HG03280 (cell line): ENCODE measurements around the gene ITPR1.

ENCODE experiments used
- ATAC-seq: cut with Tn5 transposase; IDR thresholded peaks from one replicate; pipeline ENCODE4 v1.9.1; 2021; ENCODE audit warnings: mild to moderate bottlenecking, moderate library complexity; ENCODE audit not compliant: unreplicated experiment

ITPR1 gene

DNA sequence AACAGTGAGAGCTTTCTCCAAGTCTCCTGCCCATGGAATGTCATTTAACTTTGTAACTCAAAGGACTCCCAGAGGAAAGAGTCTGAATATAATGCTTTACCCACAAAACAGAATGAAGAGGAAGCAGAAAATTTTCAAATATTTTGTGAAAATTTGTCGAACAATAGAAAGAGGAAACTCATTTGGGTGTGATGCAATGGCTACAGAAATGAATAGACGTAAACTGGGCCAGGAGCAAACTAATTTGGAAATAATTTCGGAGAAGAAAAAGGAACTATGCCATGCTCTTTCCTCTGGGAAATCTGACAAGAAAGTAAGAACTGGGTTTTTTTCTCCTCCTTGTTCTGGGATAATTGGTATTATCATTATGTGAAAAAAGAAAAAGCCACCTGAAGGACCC, 14.9 kb upstream of the ITPR1 start:
- no peak for ATAC-seq

DNA sequence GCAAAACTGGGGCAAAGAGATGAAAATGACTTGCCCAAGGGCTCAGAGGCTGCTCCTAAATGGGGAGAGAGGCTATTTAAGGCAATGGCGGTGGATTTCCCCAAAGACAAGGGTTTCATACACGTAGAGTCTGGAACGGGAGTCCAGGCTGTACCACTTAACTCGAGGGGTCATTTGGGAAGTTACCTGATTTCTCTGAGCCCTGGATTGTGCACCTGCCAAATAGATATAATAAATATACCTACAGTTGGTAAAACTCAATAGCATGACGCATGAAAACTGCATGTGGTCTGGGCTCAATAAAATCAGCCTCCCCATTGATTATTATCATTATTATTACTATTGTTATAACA, 1.3 kb upstream of the ITPR1 start:
- no peak for ATAC-seq

DNA sequence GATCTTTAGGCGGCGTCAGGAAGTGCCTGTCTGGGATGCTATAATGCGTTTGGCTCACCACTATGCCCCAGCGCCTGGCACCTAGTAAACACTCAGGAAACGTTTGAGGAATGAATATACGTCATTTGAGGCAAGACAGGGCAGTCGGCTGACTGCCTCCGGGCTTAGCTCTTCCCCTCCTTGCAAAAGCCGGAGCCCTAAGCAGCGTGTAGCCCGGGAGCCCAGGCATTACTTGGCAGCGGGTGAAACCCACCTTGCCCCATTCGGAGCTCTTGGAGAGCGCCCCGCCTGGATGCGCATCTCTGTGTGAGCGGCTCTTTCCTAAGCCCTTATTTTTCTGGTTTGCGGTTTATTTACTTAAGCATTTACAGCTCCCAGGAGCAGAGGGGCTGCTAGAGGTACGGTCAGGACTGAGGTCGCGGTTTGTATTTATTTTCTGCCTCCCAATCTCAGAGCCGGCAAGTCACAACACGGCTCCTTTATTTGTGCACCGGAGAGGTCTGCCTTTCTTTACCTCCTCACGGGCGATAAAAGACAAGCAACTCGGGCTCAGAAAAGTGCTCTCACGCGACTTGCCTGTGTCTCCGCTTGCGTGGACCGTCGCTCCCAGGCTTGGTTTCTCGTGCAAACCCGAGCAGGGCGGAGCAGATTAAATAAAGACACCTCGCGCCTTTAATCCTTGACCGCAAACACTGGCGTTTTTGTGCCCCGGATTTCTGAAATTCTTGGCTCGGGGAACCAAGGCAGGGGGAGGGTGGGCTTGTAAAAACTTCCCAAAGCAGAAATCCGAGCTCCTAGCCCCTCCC, 737 bp upstream of the ITPR1 start:
- no peak for ATAC-seq

DNA sequence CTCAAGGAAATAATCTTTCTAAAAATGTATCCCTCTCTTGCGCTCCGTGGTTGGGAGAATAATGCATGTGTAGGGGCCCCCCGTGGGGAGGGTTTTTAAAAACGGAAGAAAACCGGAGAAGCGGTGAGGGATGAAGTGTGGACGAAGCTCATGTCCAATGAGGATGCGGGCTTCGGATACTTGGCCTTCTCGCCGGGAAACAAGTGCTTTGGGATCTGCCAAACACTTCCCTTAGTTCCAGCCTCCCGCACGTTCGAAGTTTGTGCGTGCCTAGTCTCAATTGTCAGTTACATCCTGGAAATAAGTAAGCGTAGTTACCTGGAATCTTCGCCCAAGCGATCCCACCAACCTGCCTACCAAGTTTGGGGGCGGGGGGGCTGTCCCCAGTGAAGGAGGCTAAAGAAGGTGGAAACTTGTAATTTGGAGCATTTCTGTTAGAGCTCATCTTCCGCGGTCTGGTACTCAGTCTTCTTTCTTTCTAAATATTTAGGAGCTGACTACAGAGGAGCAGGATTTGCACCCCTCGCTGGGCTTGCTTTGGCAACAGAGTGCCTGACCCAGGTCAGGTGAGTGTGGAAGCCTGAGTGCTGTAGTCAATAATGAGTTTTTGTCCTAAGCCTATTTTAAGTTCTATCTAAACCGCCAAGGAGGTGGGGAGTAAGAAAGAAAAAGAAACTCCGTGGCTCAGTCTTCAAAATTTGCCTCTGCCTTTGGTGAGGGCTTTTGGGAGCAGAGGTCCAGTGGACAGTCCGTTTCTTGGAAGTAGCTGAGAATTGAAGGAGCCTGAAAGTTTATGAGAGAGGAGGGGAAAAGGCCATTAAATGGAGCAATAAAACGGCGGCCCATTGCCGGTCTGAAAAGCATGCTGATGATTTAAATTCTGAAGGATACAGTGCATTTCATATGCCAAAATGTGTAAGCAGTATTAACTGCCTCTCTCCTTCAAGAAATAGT, 1.1 kb downstream of the ITPR1 start:
- no peak for ATAC-seq

DNA sequence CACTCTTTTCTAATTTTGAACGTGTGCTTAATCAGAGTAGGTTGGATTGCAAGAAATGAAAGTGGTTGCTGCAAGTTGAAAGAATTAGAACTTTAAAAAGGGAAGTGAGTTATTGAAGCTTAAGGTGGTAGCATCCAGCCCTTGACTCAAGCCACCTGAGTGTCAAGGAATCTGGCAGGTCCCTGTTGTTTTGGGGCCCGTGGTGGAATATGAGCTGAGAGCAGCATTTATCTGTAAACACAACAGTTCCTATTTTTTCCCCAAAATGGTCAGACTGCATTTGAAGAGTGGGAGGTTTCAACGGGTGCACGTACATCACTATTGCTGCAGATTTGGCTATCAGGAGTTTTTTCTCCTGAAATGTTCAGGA, 1.7 kb downstream of the ITPR1 start:
- no peak for ATAC-seq

DNA sequence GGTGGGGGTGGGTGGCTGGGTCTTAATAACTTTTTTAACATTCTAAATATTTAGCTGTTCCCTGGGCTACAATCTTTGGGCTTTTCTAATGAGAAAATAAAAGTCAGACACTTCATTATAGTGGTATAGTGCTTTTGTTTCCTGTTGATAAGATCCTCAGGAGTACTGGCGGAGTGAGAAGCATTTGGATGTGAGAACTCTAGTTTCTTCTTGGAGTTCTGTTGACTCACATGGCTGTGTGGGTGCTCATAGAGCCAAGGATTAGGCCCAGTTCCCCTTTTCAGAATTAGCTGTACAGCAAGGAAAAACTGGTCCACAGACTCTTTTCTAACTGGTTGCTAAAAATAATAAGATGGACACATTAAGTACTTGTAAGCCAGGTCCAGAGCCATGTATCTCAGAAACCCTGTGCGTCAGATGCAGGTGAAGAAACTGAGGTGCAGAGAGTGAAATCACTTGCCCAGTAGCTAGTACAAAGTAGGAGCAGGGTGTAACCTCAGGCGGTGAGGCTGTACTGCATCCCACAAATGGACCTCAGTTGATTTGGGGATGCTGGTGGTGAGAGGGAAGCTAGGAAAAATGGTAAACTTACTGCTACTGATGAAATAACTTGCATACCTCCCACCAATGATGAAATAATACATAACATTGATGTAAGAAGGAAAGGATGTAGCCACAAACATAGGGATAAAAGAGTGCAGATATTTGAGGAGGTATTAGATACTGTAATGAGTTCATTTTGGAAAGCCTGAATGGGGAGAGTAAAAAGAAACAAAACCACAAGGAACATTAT, 2.3 kb downstream of the ITPR1 start:
- ATAC-seq, result no peak

DNA sequence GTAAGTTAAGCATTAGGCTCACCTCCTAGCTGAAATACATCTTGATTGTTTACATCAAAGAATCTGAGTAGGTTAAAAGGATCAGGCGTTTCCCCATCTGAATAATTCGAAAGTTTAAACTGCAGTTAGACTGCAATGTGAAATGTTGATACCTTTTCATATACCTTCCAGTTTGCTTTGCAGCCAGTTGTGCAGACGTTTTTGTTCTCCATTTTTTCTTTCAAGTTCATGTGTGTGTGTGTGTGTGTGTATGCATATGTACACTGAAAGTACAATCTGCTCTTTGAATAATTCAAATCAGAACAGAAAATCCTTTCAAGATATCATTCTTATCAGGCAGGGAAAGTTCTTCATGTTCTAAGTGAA, 2.9 kb downstream of the ITPR1 start:
- ATAC-seq, result no peak

DNA sequence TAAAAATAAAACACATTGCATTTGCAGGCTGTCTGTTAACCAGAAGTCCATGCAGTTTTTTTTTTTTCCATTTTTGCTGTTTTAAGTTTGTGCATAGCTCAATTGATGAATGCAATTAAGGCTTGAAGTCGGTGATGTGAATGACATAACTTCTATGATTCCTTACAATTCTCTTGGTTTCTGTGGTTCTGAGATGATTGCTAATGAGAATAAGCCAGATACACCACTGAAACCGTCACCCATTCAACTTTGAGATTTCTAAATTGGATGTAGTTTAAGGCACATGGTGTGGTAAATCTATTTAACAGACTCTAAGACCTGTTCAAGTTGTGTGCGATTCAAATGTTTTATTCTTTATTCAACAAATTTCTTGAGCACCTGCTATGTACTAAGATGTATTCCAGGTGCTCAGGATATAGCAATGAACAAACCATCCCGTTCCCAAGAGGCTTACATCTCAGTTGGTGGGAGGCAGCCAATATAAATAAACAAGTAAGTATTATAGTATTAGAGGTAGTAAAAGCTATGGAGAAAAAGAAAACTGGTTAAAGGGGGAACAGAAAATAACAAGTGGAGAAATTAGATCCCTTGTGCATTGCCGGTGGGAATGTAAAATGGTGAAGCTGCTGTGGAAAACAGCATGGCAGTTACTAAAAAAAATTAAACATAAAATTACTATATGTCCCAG, 4.0 kb downstream of the ITPR1 start:
- no peak for ATAC-seq

DNA sequence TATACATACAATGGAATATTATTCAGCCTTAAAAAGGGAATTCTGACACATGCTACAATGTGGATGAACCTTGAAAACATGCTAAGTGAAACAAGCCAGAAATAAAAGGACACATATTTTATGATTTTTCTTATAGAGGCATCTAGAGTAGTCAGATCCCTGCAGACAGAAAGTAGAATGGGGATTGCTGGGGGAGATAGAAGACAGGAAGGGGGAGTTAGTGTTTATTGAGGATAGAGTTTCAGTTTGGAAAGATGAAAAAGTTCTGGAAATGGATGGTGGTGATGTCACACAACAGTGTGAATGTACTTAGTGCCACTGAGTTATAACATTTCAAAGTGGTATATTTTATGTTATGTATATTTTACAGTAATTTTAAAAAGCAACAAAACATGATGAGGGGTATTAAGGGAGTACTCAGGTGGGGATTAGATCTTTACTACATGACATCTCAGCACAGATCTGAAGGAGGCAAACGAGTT, 4.7 kb downstream of the ITPR1 start:
- no peak for ATAC-seq

DNA sequence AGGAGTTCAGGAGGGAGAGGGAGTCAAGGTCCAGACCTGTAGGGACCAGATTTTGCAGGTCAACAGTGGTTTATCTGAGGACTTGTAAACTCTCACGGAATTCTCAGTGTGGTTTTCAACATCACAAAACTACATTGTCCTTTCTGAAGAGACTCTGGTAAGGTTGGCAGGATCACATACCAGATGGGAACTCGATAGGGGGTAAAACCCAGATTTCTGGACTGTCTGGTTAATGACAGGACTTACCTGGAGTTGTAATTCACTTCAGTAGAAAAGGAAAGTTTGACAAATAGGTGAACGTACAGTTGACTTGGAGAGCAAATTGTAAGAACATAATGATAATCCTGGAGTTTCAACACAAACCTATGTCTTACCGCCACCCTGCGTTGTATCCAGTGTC, 5.3 kb downstream of the ITPR1 start:
- no peak for ATAC-seq

DNA sequence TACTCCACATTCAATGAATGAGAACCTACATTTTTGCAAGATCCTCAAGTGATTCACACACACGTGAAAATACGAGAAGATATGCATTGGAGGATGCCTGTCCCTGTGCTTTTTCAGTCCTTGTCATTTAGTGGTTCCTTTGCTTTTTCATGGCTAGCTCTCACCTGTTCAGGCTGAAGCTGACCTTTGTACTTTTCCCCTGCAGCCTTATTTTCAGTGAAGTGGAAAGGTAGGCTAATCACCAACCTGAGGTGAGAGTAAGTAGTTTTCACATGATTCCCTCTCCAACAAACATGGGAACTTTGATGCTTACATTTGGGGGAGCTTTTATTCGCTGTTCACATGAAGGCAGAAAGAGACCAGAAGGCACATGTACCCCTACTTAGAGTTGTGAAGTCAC, 8.3 kb downstream of the ITPR1 start:
- no peak for ATAC-seq

DNA sequence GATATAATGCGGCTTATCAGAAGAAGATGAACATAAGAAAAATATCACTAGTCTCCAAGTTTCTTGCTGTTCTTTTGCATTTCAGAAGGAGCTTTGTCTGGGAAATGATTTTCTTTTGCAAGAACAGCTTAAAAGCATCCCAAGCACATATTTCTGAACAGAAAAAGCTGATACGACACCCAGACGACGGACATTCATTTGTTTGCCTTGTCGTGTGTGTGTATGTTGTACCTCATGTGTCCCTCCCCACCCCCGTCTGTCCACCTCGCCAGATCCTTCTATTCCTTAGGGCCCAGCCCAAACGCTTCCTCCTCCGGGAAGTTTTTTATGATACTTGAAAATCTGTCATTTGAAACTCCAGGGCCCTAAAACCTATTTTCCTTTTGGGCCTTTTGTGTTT, 8.8 kb downstream of the ITPR1 start:
- ATAC-seq, result no peak

DNA sequence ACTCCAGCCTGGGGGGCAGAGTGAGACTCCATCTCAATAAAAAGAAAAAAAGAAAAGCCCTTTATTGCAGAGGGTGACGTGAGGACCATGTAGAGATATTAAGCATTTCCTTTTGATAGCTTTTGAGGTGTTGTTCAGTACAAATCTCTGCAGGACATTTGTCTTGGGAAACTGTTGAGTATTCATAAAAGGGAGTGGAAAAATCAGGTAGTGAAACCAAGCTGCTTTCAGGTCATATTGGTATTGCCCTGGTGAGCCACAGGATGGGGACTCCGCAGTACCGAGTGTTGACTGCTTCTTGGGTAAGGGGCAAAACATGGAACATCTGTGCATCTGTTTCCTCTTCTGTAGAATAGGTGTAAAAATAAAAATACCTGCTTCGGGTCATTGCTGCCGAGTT, 9.9 kb downstream of the ITPR1 start:
- ATAC-seq, result peak; percentile 46

DNA sequence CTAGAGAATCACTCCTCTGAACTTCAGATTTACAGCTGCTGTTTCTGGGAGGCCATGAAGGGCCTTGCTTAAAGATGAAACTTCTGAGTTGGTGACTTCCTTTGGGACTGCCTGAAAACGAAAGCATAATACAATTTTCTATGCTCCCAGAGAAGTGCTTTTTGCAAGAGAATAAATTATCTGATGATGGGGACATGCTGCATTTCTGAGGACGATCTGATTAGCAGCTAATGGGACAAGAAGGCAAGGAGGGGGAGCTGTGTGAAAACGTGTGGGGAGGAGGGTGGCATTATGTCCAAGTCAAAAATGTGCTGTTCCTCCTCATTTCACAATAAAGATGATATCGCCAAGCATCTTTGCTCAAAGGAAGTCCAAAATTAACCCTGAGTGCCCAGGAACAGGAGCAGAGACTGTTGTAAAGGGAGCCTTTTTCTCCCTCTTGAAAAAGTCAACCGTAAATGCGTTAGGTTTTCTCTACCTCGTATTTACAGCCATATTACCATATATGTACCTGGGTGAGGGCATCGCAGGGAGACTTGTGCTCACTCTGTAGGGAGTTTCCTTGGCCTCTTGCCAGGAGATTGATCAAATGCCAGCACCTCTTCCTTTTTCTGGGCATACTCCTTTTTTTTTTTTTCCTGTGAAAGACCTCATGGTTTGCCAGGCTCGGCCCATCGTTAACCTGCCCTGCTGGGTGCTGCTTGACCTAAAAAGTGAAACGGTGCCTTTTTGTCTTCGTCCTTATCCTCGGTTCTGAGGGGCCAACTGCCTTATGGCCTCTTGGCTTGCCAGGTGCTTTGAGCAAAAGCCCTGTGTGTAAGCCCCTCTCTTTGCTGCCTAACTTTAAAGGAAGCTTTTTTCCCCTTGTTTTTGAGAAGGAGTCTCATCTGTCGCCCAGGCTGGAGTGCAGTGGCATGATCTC, 11.5 kb downstream of the ITPR1 start:
- no peak for ATAC-seq

DNA sequence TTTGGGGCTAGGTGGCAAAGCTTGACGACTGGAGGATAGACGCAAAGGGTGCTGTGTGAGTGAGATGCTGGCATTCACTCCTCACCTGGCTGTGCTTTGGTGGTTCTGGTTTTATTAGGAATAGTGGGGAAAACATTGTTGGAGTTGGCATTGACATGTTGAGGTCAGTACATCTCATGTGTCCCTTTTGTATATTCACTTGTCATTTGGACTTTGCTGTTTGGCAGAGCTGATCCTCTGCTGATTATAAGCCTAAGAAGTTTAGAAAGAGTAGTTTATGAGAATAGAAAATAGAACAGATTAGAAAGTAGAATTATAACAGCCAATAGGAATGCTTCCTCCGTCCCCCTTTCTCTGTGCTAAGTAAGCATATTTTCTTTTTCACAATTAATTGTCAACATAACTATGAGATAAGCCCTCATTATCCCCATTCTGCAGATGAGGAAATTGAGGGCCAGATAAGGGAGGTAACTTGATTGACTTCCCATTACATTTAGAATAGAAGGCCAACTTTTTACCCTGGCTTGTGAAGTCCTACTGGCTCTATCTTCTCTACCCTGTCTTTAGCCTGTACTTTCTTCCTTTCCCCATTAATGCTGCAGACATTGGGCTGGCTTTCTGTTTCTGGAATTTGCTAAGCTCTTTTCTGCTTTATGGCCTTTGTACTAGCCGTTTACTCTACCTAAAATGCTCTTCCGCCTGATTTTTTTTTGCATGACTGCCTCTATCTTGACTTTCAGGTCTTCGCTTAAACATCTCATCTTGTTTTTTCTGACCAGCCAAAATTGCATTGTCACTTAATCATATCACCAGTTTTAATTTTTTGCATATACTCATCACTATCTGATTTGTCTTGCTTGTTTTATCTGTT, 12.8 kb downstream of the ITPR1 start:
- no peak for ATAC-seq

DNA sequence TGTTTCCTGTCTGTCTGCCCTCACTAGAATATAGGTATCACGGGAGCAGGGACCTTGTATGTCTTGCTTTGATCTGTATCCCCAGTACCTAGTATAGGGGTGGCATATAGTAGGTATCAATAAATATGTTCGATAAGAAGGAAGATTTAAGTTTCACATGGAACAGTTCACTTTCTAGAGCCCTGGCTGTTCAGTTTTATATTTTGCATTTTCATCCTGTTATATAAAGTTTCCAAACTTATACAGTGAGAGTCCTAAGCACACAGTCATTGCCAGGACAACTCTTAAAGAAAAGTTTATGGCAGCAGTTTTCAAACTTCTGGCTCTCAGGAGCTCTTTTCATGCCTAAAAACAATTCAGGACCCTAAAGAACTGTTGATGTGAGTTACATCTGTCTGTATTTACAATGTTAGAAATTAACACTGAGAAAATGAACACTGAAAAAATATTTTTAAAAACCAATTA, 13.4 kb downstream of the ITPR1 start:
- no peak for ATAC-seq

DNA sequence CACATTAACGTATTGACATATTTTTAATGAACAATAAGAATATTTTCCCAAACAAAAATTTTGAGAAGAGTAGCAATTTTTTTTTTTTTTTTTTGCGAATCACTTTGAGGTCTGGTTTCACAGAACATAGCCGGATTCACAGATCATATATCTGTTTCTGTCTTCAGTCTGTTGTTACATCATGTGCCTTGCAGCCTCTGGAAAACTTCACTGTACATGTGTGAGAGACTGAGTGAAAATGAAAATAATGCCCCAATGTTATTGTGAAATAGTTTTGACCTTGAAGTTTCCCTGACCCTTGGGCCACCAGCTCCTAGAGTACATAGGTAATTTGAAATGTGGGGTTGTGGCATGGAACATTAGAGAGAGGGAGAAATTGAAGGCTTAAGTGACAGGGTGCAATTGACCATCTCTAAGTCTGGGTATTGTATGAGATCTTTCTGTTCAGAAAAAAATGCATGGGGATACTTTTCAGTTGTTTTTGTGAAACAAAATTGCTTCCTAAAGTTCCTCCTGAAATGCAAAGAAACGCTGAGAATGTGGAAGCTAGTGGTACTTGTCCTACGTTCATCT, 14.0 kb downstream of the ITPR1 start:
- peak; percentile 34 for ATAC-seq
